SK-N-SH treated with all-trans-retinoic acid at 6 μM for 48 hours (cell line): ENCODE data around the gene RFPL2.

Experiments used
- ARNTL ChIP-seq: fragments of 450-650 bp; formaldehyde crosslinking; IDR thresholded peaks from 2 replicates; pipeline ENCODE4 v1.5.0; 2020; ENCODE audit warnings: low read depth, mild to moderate bottlenecking, moderate library complexity, borderline replicate concordance
- BACH2 ChIP-seq: fragments of 250-450 bp; sonication (Bioruptor Pico); IDR thresholded peaks from 2 replicates; pipeline ENCODE4 v1.9.0; 2021; ENCODE audit warnings: mild to moderate bottlenecking, borderline replicate concordance
- PATZ1 ChIP-seq: fragments of 250-450 bp; sonication (Bioruptor Pico); IDR thresholded peaks from 2 replicates; pipeline ENCODE4 v1.8.0; 2020; ENCODE audit warnings: mild to moderate bottlenecking, moderate library complexity, borderline replicate concordance
- RARB ChIP-seq: fragments of 250-450 bp; sonication (Bioruptor Pico); IDR thresholded peaks from 2 replicates; pipeline ENCODE4 v1.8.0; 2021; ENCODE audit warnings: mild to moderate bottlenecking, moderate library complexity
- SNAI2 ChIP-seq: fragments of 250-450 bp; sonication (Bioruptor Pico); IDR thresholded peaks from 2 replicates; pipeline ENCODE4 v1.5.0; 2020; ENCODE audit warnings: mild to moderate bottlenecking, moderate library complexity
- TSHZ2 ChIP-seq: fragments of 250-450 bp; sonication (Bioruptor Pico); IDR thresholded peaks from 2 replicates; pipeline ENCODE4 v1.5.0; 2020; ENCODE audit warnings: mild to moderate bottlenecking, moderate library complexity
- ZC3H10 ChIP-seq: fragments of 250-450 bp; sonication (Bioruptor Pico); IDR thresholded peaks from 2 replicates; pipeline ENCODE4 v1.5.1; 2021; ENCODE audit warnings: mild to moderate bottlenecking, moderate library complexity
- ZFP30 ChIP-seq: fragments of 450-650 bp; formaldehyde crosslinking; IDR thresholded peaks from 2 replicates; pipeline ENCODE4 v1.5.0; 2022; ENCODE audit warnings: mild to moderate bottlenecking, moderate library complexity

- TF ChIP-seq BACH2 (no peak), SNAI2 (CRISPR knock-in tag) (no peak), ZFP30 (CRISPR knock-in tag) (no peak), PATZ1 (CRISPR knock-in tag) (no peak), TSHZ2 (CRISPR knock-in tag) (no peak), RARB (no peak), ZC3H10 (no peak), ARNTL (CRISPR knock-in tag) (no peak)
These were observed 29.8 kb downstream of the RFPL2 start for GRCh38 chr22:32175115-32175514.
